Placental epithelial cell (primary cell): ENCODE data around the gene DCDC2. TPM values are rescaled to one million over a fixed set of nuclear protein-coding genes. Genes with fewer than 3 reads are reported as not detected.

Source experiments
- small RNA-seq: library from RNA; depleted of rRNA; stranded (forward); fragments of <200 nt; gene quantifications from one replicate; pipeline ENCODE3, GENCODE V24; 2012
- total RNA-seq: library from RNA; depleted of rRNA; stranded (reverse); fragments of >200 nt; gene quantifications from 2 replicates; pipeline ENCODE4 v1.2.3, GENCODE V29; 2012

Gene DCDC2
- total RNA-seq, result not detected in 2 replicates

GRCh38 chr6:24357336-24358218 lies at the start of gene DCDC2:
Gene DCDC2, minus strand, starts transcription at chr6:24358059. Its CDS starts 309 bp downstream, at chr6:24357750.

DNA sequence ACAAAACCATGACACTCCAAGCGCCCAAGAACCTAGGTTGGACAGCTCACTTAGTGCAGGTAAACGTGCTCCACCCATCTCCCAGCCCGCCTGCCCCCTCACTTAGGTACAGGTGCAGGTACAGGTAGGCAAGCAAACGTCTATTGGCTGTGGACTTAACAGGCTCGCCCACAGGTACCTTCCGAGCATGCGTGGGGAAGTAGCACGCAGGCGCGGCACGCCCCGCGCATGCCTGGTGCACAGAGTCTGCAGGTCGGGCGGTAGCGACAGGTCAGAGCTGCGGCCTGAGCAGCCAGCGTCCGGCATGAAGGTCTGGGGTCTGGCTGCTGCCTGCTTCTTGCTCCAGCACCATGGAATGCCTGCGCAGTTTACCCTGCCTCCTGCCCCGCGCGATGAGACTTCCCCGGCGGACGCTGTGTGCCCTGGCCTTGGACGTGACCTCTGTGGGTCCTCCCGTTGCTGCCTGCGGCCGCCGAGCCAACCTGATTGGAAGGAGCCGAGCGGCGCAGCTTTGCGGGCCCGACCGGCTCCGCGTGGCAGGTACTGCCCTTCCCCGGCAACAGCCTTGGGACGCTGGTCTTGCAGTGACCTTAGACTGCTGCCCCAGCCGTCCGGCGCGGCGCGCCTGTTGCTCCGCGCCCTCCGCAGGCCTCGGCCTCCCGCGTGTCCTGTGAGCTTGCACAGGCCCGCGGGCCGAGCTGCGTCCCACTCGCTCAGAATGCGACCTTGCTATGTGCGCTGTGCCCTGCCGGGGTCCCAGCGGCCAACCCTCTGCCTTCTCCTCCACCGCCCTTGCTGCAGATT lies 45.0 kb upstream of the DCDC2 start, which contains the start of gene MRS2:
Gene MRS2 (plus strand): TSS at position 240 of the 804 bp plus-strand sequence. CDS start 111 bp downstream, at position 351.

GRCh38 chr6:24125980-24126379 lies 231.9 kb downstream of the DCDC2 start, which contains the start of gene NRSN1:
Gene NRSN1, plus strand, starts transcription at chr6:24126215. Its CDS starts 8,113 bp downstream, at chr6:24134328.

Small RNAs within 50 kb of the gene (small RNA-seq; reads per million reads assigned to genes)
- gene RF00218 (not detected), gene RNU6-391P (not detected)

Other genes starting within 250 kb of the DCDC2 start
- gene NRSN1, start 231.8 kb downstream of the DCDC2 start, total RNA-seq, result not detected in 2 replicates
- 14.5 and 44.2 TPM in 2 replicates for gene MRS2, start 44.9 kb upstream of the DCDC2 start, total RNA-seq
- 0.33 and 0.39 TPM in 2 replicates for gene GPLD1, start 131.5 kb upstream of the DCDC2 start, total RNA-seq
- gene ALDH5A1, start 136.9 kb upstream of the DCDC2 start, total RNA-seq, result 0.39 and 1.3 TPM in 2 replicates